ENCODE data around the gene TMEM258. TPM values are rescaled to one million over a fixed set of nuclear protein-coding genes. Genes with fewer than 3 reads are reported as not detected.

Gene TMEM258
- total RNA-seq = 162 and 174 TPM in 2 replicates
- long read RNA-seq, transcript TMEM258-204 (4 exons, 575 nt) = major isoform, 28 of 32 reads
- long read RNA-seq, partial matches to known transcripts = 3 of 32 reads
- long read RNA-seq, other reads (novel, unspliced or antisense) = 1 of 32 reads

DNA sequence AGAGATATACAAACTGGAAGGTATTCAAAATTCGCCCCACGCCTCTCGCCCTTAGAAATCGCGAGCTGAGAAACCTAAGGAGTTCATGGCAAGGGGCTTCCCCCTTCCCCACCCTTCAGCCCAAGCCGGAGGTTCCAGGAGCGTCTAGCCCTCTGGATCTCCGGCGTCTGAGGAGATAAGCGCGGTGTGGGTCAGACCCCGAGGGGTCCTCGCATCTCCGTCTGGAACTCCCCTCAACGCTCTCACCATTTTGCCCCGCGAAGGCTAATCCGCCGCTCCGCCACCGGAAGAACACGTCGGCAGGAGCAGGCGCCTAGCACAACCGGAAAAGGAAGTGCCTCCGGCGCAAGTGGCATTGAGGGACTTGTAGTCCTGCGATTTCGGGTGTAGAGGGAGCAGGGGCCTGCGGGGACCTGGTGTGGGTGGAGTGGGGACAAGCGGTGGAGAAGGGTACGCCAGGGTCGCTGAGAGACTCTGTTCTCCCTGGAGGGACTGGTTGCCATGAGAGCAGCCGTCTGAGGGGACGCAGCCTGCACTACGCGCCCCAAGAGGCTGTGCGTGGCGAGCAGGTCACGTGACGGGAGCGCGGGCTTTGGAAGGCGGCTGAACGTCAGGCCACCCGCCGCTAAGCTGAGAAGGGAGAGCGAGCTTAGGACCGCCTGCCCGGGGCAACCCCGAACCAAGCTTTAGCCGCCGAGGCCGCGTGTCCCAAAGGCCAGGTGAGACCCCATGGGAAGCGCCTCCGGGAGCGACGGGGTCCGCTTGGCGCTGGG is at the start of gene TMEM258, which contains the start of gene FEN1:
Gene TMEM258, minus strand, starts transcription at position 290 of the 773 bp plus-strand sequence. Its CDS starts 41 bp downstream, at position 249.
Gene FEN1, plus strand, starts transcription at position 602 of the 773 bp plus-strand sequence. CDS start 2,451 bp downstream, outside the sequence.
- Mint-ChIP-seq H3K36me3 (ENCODE audit: low read depth) (peaks cover 14% of the 10 kb centered on the region), H3K27me3 (ENCODE audit: low read depth) (peaks cover 3% of the 10 kb centered on the region), H3K9me3 (no peaks in the 10 kb centered on the region), H3K4me3 (peak within 1 kb of the TSS; percentile 96), H3K27ac (ENCODE audit: unreplicated experiment) (peak within 1 kb of the TSS; percentile 100), H3K4me1 (peaks cover 38% of the 10 kb centered on the region)
- DNase-seq (ENCODE audit: low read depth, low spot score) = peak; percentile 86
- peak; percentile 24 for TF ChIP-seq CTCF (conservative IDR thresholded peaks at IDR 0.05)

DNA sequence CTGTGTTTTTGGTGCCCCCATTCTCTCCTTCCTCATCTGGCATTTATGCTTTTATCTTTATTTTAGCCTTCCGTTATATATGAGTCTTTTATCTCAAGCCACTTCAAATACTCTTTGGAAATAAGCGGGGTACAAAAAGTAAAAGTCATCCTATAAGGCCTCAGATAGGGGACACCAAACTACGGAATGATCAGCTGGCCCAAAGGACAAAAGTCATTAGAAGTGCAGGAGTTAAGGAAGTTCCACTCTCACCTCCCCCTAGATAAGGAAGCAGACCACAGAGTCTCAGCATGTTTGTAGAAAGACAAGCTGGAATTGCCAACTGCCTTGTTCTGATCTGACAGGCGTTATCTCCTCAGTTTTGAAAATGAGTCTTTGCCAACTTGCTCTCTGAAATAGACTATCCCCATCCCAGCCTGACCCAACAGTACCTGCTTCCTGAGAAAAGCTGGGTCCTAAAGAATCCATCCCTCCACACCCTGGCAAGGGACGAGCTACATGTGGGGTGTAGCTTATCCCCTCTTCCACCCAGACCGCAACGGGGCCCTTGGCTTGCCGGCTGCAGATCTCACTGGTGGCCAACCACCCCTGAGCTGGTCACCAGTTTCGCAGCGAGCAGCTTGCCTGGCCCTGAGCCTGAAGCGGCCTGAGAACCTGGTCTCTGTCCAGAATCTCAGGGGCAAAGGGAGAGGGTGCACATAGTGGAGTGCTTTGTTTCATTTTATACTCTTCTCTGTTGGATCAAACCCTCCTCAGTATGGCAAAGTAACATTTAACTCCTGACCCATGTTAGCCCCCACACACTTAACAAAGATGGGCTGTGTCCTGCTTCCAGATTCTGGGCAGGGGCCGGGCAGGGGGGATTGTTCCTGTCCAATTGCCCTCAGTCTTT is 49.5 kb upstream of the TMEM258 start:
- no peaks in the 10 kb centered on the region for H3K9me3 Mint-ChIP-seq
- H3K27me3 Mint-ChIP-seq (ENCODE audit: low read depth) = no peaks in the 10 kb centered on the region
- DNase-seq (ENCODE audit: low read depth, low spot score) = no peak
- peaks cover 24% of the 10 kb centered on the region for H3K4me1 Mint-ChIP-seq
- no peak for TF ChIP-seq CTCF (conservative IDR thresholded peaks at IDR 0.05)
- no peak overlapping the region for H3K27ac Mint-ChIP-seq (ENCODE audit: unreplicated experiment)
- H3K36me3 Mint-ChIP-seq (ENCODE audit: low read depth) = peaks cover 48% of the 10 kb centered on the region
- H3K4me3 Mint-ChIP-seq = peak overlapping the region; percentile 0

DNA sequence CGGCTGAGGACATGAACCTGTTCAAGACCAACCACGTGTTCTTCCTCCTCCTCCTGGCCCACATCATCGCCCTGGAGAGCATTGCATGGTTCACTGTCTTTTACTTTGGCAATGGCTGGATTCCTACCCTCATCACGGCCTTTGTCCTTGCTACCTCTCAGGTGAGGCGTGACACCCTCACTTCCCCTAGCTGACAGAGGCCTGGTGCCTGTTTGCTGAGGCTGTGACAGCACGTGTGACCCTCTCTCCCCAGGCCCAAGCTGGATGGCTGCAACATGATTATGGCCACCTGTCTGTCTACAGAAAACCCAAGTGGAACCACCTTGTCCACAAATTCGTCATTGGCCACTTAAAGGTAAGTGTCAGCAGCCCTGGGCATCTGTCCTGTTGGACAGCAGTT is 48.0 kb upstream of the TMEM258 start:
- Mint-ChIP-seq H3K4me1 (peaks cover 26% of the 10 kb centered on the region), H3K4me3 (no peak overlapping the region), H3K27me3 (ENCODE audit: low read depth) (no peaks in the 10 kb centered on the region), H3K36me3 (ENCODE audit: low read depth) (peaks cover 39% of the 10 kb centered on the region), H3K9me3 (no peaks in the 10 kb centered on the region), H3K27ac (ENCODE audit: unreplicated experiment) (no peak overlapping the region)
- no peak for TF ChIP-seq CTCF (conservative IDR thresholded peaks at IDR 0.05)
- DNase-seq (ENCODE audit: low read depth, low spot score) = no peak

GRCh38 chr11:61839742-61840141 is 47.3 kb upstream of the TMEM258 start:
- TF ChIP-seq CTCF (conservative IDR thresholded peaks at IDR 0.05) = no peak
- peaks cover 31% of the 10 kb centered on the region for H3K4me1 Mint-ChIP-seq
- peaks cover 35% of the 10 kb centered on the region for H3K36me3 Mint-ChIP-seq (ENCODE audit: low read depth)
- no peaks in the 10 kb centered on the region for H3K27me3 Mint-ChIP-seq (ENCODE audit: low read depth)
- no peak for DNase-seq (ENCODE audit: low read depth, low spot score)
- H3K27ac Mint-ChIP-seq (ENCODE audit: unreplicated experiment) = no peak overlapping the region
- peak overlapping the region; percentile 11 for H3K4me3 Mint-ChIP-seq
- H3K9me3 Mint-ChIP-seq = no peaks in the 10 kb centered on the region

GRCh38 chr11:61838921-61839320 is 46.5 kb upstream of the TMEM258 start:
- DNase-seq (ENCODE audit: low read depth, low spot score) = no peak
- TF ChIP-seq CTCF (conservative IDR thresholded peaks at IDR 0.05) = no peak
- H3K9me3 Mint-ChIP-seq = no peaks in the 10 kb centered on the region
- H3K27ac Mint-ChIP-seq (ENCODE audit: unreplicated experiment) = peak overlapping the region; percentile 78
- H3K36me3 Mint-ChIP-seq (ENCODE audit: low read depth) = peaks cover 37% of the 10 kb centered on the region
- H3K27me3 Mint-ChIP-seq (ENCODE audit: low read depth) = no peaks in the 10 kb centered on the region
- peaks cover 39% of the 10 kb centered on the region for H3K4me1 Mint-ChIP-seq
- peak overlapping the region; percentile 28 for H3K4me3 Mint-ChIP-seq
